Sigmoid colon (tissue), 7 donors: ENCODE data around the gene BOLA3. TPM values are rescaled to one million over a fixed set of nuclear protein-coding genes. Genes with fewer than 3 reads are reported as not detected.

Source experiments
- DNase-seq: peaks from one replicate; pipeline ENCODE4 v3.0.0-alpha.2; 2019
- H3K27ac ChIP-seq, 4 donors: fragments of 200-600 bp; sonication (generic); one replicate each; pipeline ENCODE4 v1.5.1; 2016 to 2019; ENCODE audit warnings: mild to moderate bottlenecking in 1 of 4
- H3K27me3 ChIP-seq, 3 donors: fragments of 200-600 bp; sonication (generic); one replicate each; pipeline ENCODE4 v1.5.1; 2019; ENCODE audit warnings: mild to moderate bottlenecking in 1 of 3
- H3K36me3 ChIP-seq, 4 donors: fragments of 200-600 bp; sonication (generic); one replicate each; pipeline ENCODE4 v1.5.1; 2016 to 2019
- H3K4me1 ChIP-seq, 4 donors: fragments of 200-600 bp; sonication (generic); one replicate each; pipeline ENCODE4 v1.5.1; 2017 to 2019
- H3K4me3 ChIP-seq, 4 donors: fragments of 200-600 bp; sonication (generic); one replicate each; pipeline ENCODE4 v1.5.1; 2017 to 2019; ENCODE audit warnings: mild to moderate bottlenecking in 2 of 4, moderate library complexity in 1 of 4
- H3K9me3 ChIP-seq, 4 donors: fragments of 200-600 bp in 3 of 4; sonication (generic) in 3 of 4; one replicate each; pipeline versions ENCODE4 v1.5.1 to v1.6.1; 2013 to 2019
- EP300 ChIP-seq, 4 donors: sonication (generic); formaldehyde crosslinking; IDR thresholded peaks; one replicate each; pipeline ENCODE4 v1.6.1; 2017; ENCODE audit warnings: antibody characterized with exemption in 4 of 4
- POLR2A ChIP-seq, 2 donors: fragments of 450-650 bp; IDR thresholded peaks; one replicate each; pipeline ENCODE4 v1.6.1; 2016; ENCODE audit warnings: antibody characterized with exemption in 2 of 2, mild to moderate bottlenecking in 2 of 2, moderate library complexity in 2 of 2
- POLR2AphosphoS5 ChIP-seq, 4 donors: sonication (generic); formaldehyde crosslinking; IDR thresholded peaks; one replicate each; pipeline ENCODE4 v1.6.1; 2017; ENCODE audit warnings: antibody characterized with exemption in 4 of 4
- WGBS, 2 donors: extraction: QIAGEN DNeasy Blood & Tissue Kit; methylation state at CpG; one replicate each; pipeline ENCODE4 v1.1.7; 2013; 5-methylcytosine and 5-hydroxymethylcytosine counted together
- intact Hi-C: fragments of 100-400 bp; cut with DNase I; formaldehyde crosslinking; loops from one replicate; pipeline ENCODE4 v1.15.1; 2023
- polyA plus RNA-seq, 3 donors: library from polyadenylated mRNA; stranded (reverse); fragments of 200-250 nt; gene quantifications; one replicate each; pipeline ENCODE4 v1.2.3, GENCODE V29; 2013
- total RNA-seq, 4 donors: library from RNA; depleted of rRNA; stranded (reverse); fragments of >200 nt; gene quantifications; one replicate each; pipeline ENCODE4 v1.1.0, GENCODE V29; 2016
- TF ChIP-seq, protein P1 (sequence below), 4 experiments: fragments of 450-650 bp in 3 of 4; fragments of 200-600 bp in 1 of 4; IDR thresholded peaks; one replicate each; pipeline ENCODE4 v1.5.1; 2016 to 2019; ENCODE audit warnings: antibody characterized with exemption in 4 of 4, mild to moderate bottlenecking in 3 of 4, moderate library complexity in 2 of 4
- donor health status: healthy with polysubstance abuse.
- donor health status: Bipolar disorder and iron deficiency.
- donor health status: healthy.

BOLA3 gene
- total and polyA plus RNA-seq, 7 donors: 26.1 to 131 (median 44.4) TPM

DNA sequence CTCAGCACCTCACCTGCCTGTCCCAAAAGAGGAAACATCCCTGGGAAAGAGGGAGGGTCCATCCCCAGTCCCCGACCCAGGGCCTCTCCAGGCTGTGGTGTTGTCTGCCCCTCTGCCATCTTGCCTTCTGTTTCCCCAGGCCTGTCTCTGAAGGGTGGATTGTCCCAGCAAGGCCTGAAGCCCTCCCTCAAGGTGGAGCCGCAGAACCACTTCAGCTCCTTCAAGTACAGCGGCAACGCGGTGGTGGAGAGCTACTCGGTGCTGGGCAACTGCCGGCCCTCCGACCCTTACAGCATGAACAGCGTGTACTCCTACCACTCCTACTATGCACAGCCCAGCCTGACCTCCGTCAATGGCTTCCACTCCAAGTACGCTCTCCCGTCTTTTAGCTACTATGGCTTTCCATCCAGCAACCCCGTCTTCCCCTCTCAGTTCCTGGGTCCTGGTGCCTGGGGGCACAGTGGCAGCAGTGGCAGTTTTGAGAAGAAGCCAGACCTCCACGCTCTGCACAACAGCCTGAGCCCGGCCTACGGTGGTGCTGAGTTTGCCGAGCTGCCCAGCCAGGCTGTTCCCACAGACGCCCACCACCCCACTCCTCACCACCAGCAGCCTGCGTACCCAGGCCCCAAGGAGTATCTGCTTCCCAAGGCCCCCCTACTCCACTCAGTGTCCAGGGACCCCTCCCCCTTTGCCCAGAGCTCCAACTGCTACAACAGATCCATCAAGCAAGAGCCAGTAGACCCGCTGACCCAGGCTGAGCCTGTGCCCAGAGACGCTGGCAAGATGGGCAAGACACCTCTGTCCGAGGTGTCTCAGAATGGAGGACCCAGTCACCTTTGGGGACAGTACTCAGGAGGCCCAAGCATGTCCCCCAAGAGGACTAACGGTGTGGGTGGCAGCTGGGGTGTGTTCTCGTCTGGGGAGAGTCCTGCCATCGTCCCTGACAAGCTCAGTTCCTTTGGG lies 47.2 kb downstream of the BOLA3 start:
- H3K27me3 ChIP-seq: no peaks in the 10 kb centered on the region
- no peak overlapping the region for H3K4me3 ChIP-seq
- intact Hi-C loops: no loop called here
- no peak overlapping the region for H3K27ac ChIP-seq
- H3K9me3 ChIP-seq: no peaks in the 10 kb centered on the region
- DNase-seq: no peak
- no peaks in the 10 kb centered on the region for H3K4me1 ChIP-seq
- peaks cover 0 to 51% (median 17%) of the 10 kb centered on the region in 4 donors for H3K36me3 ChIP-seq
- no peak for TF ChIP-seq EP300 (IDR thresholded peaks at IDR 0.05)
- no peak for TF ChIP-seq POLR2A (IDR thresholded peaks at IDR 0.05)
- TF ChIP-seq, protein P1, sequence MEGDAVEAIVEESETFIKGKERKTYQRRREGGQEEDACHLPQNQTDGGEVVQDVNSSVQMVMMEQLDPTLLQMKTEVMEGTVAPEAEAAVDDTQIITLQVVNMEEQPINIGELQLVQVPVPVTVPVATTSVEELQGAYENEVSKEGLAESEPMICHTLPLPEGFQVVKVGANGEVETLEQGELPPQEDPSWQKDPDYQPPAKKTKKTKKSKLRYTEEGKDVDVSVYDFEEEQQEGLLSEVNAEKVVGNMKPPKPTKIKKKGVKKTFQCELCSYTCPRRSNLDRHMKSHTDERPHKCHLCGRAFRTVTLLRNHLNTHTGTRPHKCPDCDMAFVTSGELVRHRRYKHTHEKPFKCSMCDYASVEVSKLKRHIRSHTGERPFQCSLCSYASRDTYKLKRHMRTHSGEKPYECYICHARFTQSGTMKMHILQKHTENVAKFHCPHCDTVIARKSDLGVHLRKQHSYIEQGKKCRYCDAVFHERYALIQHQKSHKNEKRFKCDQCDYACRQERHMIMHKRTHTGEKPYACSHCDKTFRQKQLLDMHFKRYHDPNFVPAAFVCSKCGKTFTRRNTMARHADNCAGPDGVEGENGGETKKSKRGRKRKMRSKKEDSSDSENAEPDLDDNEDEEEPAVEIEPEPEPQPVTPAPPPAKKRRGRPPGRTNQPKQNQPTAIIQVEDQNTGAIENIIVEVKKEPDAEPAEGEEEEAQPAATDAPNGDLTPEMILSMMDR (IDR thresholded peaks at IDR 0.05): no peak
- no peak for TF ChIP-seq POLR2AphosphoS5 (IDR thresholded peaks at IDR 0.05)
- WGBS, 2 donors: 96 to 97% methylated on average over 25 of the region's 25 CpGs

DNA sequence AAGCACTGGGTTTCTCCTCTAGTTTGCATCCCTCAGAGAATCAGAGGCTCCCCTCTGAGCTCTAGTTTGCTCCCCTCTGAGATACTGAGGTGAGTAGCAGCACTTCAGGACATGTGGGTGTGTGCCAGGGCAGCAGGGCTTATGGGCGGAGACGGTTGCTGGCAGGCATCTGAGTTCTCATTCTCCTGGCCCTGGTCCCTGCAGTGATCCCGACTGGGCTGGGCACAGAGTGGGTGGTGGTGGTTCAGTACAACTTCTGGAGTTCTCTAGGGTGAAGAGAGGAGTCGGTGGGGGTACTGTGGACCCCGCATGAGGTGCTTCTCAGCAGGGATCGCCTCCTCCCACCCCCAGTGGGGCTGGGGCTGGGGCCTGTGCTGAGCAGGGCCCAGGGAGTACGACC lies 47.9 kb downstream of the BOLA3 start:
- Histone ChIP-seq H3K36me3 (peaks cover 0 to 58% (median 17%) of the 10 kb centered on the region in 4 donors), H3K9me3 (no peaks in the 10 kb centered on the region), H3K4me1 (no peaks in the 10 kb centered on the region), H3K4me3 (no peak overlapping the region), H3K27ac (no peak overlapping the region), H3K27me3 (no peaks in the 10 kb centered on the region)
- 68 to 88% methylated on average over 7 of the region's 7 CpGs for WGBS, 2 donors
- TF ChIP-seq POLR2A (IDR thresholded peaks at IDR 0.05) (no peak), POLR2AphosphoS5 (IDR thresholded peaks at IDR 0.05) (no peak), EP300 (IDR thresholded peaks at IDR 0.05) (no peak)
- TF ChIP-seq, protein P1 (IDR thresholded peaks at IDR 0.05): no peak
- DNase-seq: no peak
- intact Hi-C loops: no loop called here

DNA sequence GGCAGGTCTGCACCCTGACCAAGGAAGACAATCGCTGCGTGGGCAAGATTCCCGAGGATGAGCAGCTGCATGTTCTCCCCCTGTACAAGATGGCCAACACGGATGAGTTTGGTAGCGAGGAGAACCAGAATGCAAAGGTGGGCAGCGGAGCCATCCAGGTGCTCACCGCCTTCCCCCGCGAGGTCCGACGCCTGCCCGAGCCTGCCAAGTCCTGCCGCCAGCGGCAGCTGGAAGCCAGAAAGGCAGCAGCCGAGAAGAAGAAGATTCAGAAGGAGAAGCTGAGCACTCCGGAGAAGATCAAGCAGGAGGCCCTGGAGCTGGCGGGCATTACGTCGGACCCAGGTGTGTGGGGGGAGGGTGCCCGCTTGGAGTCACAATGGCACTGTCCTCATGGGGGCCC lies 48.4 kb downstream of the BOLA3 start:
- Histone ChIP-seq H3K4me1 (no peaks in the 10 kb centered on the region), H3K27ac (no peak overlapping the region), H3K36me3 (peaks cover 0 to 64% (median 20%) of the 10 kb centered on the region in 4 donors), H3K4me3 (no peak overlapping the region), H3K27me3 (no peaks in the 10 kb centered on the region), H3K9me3 (no peaks in the 10 kb centered on the region)
- DNase-seq: no peak
- WGBS, 2 donors: 96 to 97% methylated on average over 20 of the region's 20 CpGs
- TF ChIP-seq EP300 (IDR thresholded peaks at IDR 0.05) (no peak), POLR2A (IDR thresholded peaks at IDR 0.05) (no peak), POLR2AphosphoS5 (IDR thresholded peaks at IDR 0.05) (no peak)
- TF ChIP-seq, protein P1 (IDR thresholded peaks at IDR 0.05): no peak
- intact Hi-C loops: no loop called here

GRCh38 chr2:74097574-74097973 lies 50.1 kb downstream of the BOLA3 start:
- WGBS, 2 donors: 95% methylated on average over 6 of the region's 6 CpGs
- peaks cover 0 to 74% (median 27%) of the 10 kb centered on the region in 4 donors for H3K36me3 ChIP-seq
- H3K4me3 ChIP-seq: no peak overlapping the region
- intact Hi-C loops: no loop called here
- H3K27me3 ChIP-seq: no peaks in the 10 kb centered on the region
- H3K27ac ChIP-seq: no peak overlapping the region
- H3K9me3 ChIP-seq: no peaks in the 10 kb centered on the region
- no peaks in the 10 kb centered on the region for H3K4me1 ChIP-seq
- no peak for DNase-seq
- TF ChIP-seq POLR2AphosphoS5 (IDR thresholded peaks at IDR 0.05) (no peak), EP300 (IDR thresholded peaks at IDR 0.05) (no peak), POLR2A (IDR thresholded peaks at IDR 0.05) (no peak)
- TF ChIP-seq, protein P1 (IDR thresholded peaks at IDR 0.05): no peak
